Lung (tissue), 13 donors: ENCODE results near the gene TOLLIP. TPM values are rescaled to one million over a fixed set of nuclear protein-coding genes. Genes with fewer than 3 reads are reported as not detected.

Experiments
- ATAC-seq: fragments of 200-7000 bp; cut with Tn5 transposase; one replicate; pipeline ENCODE4 v1.9.1; 2020; ENCODE audit warnings: moderate number of reproducible peaks; ENCODE audit not compliant: insufficient read depth, low FRiP score
- DNase-seq, 3 donors: peaks; one replicate each; pipeline ENCODE4 v3.0.0-alpha.2; 2013 to 2017
- H3K27ac ChIP-seq, 2 donors: one replicate each; pipeline ENCODE4 v1.5.1; 2013; ENCODE audit warnings: mild to moderate bottlenecking in 2 of 2, moderate library complexity in 2 of 2, control low read depth in 1 of 2, inconsistent platforms in 1 of 2, low read depth in 1 of 2, low read length in 1 of 2
- H3K27me3 ChIP-seq, 3 donors: one replicate each; pipeline ENCODE4 v1.5.1; 2013; ENCODE audit warnings: low read length in 2 of 3; ENCODE audit not compliant: control insufficient read depth in 3 of 3, insufficient read depth in 3 of 3
- H3K36me3 ChIP-seq, 4 donors: one replicate each; pipeline ENCODE4 v1.5.1; 2013; ENCODE audit warnings: low read length in 4 of 4, mild to moderate bottlenecking in 1 of 4, moderate library complexity in 1 of 4; ENCODE audit not compliant: control insufficient read depth in 4 of 4, insufficient read depth in 4 of 4
- H3K4me1 ChIP-seq, 5 donors: one replicate each; pipeline ENCODE4 v1.5.1; 2013; ENCODE audit warnings: low read length in 5 of 5, mild to moderate bottlenecking in 2 of 5, moderate library complexity in 1 of 5; ENCODE audit not compliant: control insufficient read depth in 5 of 5, insufficient read depth in 5 of 5
- H3K4me3 ChIP-seq: one replicate; pipeline ENCODE4 v1.5.1; 2013; ENCODE audit warnings: mild to moderate bottlenecking, control low read depth, moderate library complexity
- H3K9ac ChIP-seq, 2 donors: one replicate each; pipeline ENCODE4 v1.5.1; 2013; ENCODE audit warnings: low read length in 2 of 2, control low read depth in 1 of 2; ENCODE audit not compliant: insufficient read depth in 1 of 2
- H3K9me3 ChIP-seq, 4 donors: one replicate each; pipeline ENCODE4 v1.5.1; 2013; ENCODE audit warnings: low read length in 3 of 4, mild to moderate bottlenecking in 1 of 4, moderate library complexity in 1 of 4; ENCODE audit not compliant: control insufficient read depth in 4 of 4, insufficient read depth in 3 of 4
- CTCF ChIP-seq: IDR thresholded peaks from 2 replicates; pipeline ENCODE4 v1.5.1; 2012; ENCODE audit warnings: mild to moderate bottlenecking; ENCODE audit errors: control extremely low read depth, extremely low read depth
- WGBS, 2 donors: extraction: QIAGEN DNeasy Blood & Tissue Kit; methylation state at CpG; one replicate each; pipeline ENCODE4 v1.1.7; 2013; 5-methylcytosine and 5-hydroxymethylcytosine counted together
- polyA plus RNA-seq, 2 donors: library from polyadenylated mRNA; stranded (reverse); fragments of 200-250 nt; gene quantifications; one replicate each; pipeline ENCODE4 v1.2.1, GENCODE V29; 2013
- small RNA-seq: library from RNA; depleted of rRNA; stranded (forward); fragments of <200 nt; gene quantifications from one replicate; pipeline ENCODE3, GENCODE V24; 2014; ENCODE audit warnings: low replicate concordance
- total RNA-seq, 2 donors: library from RNA; depleted of rRNA in 1 of 2; stranded (reverse); fragments of >200 nt in 1 of 2; gene quantifications; one replicate each; pipeline ENCODE4 v1.2.1, GENCODE V29; 2014 to 2021
- donor health status: control.
- donor health status: control.
- donor health status: Bipolar disorder and iron deficiency.
- donor health status: healthy.
- donor health status: DM: yes; HTN: yes; CAD: no.

TOLLIP gene
- total and polyA plus RNA-seq, 4 donors = 26.9 to 79.4 (median 43.4) TPM

- WGBS, 2 donors = 77 to 81% methylated on average over 29 of the region's 29 CpGs
- TF ChIP-seq CTCF = no peak
- DNase-seq = peak in 1 of 3 donors; percentile 6
- Histone ChIP-seq H3K27ac (no peak overlapping the region), H3K36me3 (no peaks in the 10 kb centered on the region), H3K9ac (no peak overlapping the region), H3K4me1 (peaks cover 0 to 4% (median 0%) of the 10 kb centered on the region in 5 donors), H3K27me3 (peaks cover 0 to 11% (median 0%) of the 10 kb centered on the region in 3 donors), H3K9me3 (peaks cover 0 to 2% (median 0%) of the 10 kb centered on the region in 4 donors), H3K4me3 (no peak overlapping the region)
- ATAC-seq = no peak
Observed at GRCh38 chr11:1225386-1226225, 83.8 kb downstream of the TOLLIP start.

- H3K36me3 ChIP-seq = no peaks in the 10 kb centered on the region
- TF ChIP-seq CTCF = no peak
- H3K4me3 ChIP-seq = no peak overlapping the region
- peaks cover 0 to 11% (median 0%) of the 10 kb centered on the region in 3 donors for H3K27me3 ChIP-seq
- H3K27ac ChIP-seq = no peak overlapping the region
- H3K4me1 ChIP-seq = peaks cover 0 to 4% (median 0%) of the 10 kb centered on the region in 5 donors
- H3K9me3 ChIP-seq = peaks cover 0 to 2% (median 0%) of the 10 kb centered on the region in 4 donors
- no peak overlapping the region for H3K9ac ChIP-seq
- ATAC-seq (no peak), DNase-seq (peak in 1 of 3 donors; percentile 14)
- WGBS, 2 donors = 65 to 73% methylated on average over 23 to 27 of the region's 27 CpGs
Observed at GRCh38 chr11:1224491-1225385, 84.7 kb downstream of the TOLLIP start.

Small RNA genes within 50 kb of the gene (small RNA-seq; reads per million reads assigned to genes)
- gene MIR6744 = not detected

Other genes with a start within 250 kb of the TOLLIP start
- gene MUC2, start 234.8 kb downstream of the TOLLIP start, total RNA-seq = under 1 TPM; 0.03 to 0.43 TPM
- gene MUC2, start 234.8 kb downstream of the TOLLIP start, polyA plus RNA-seq = under 1 TPM; 0.24 to 0.37 TPM
- under 1 TPM; 0.46 to 0.77 TPM for gene MUC5AC, start 151.7 kb downstream of the TOLLIP start, total RNA-seq
- gene MUC5AC, start 151.7 kb downstream of the TOLLIP start, polyA plus RNA-seq = 1 to 10 TPM; 1.2 to 1.3 TPM
- gene MUC5B, start 86.6 kb downstream of the TOLLIP start, total RNA-seq = 100 to 1,000 TPM in 1 of 2 donors, 10 to 100 TPM in 1; 41.3 to 181 TPM
- gene MUC5B, start 86.6 kb downstream of the TOLLIP start, polyA plus RNA-seq = 10 to 100 TPM in 1 of 2 donors, 1 to 10 TPM in 1; 5.6 to 15.0 TPM
- gene BRSK2, start 80.3 kb upstream of the TOLLIP start, total RNA-seq = under 1 TPM; 0.51 to 0.52 TPM
- under 1 TPM; 0.35 to 0.56 TPM for gene BRSK2, start 80.3 kb upstream of the TOLLIP start, polyA plus RNA-seq
- 10 to 100 TPM; 34.3 to 38.5 TPM for gene MOB2, start 177.1 kb upstream of the TOLLIP start, total RNA-seq
- gene MOB2, start 177.1 kb upstream of the TOLLIP start, polyA plus RNA-seq = 10 to 100 TPM; 31.6 to 45.2 TPM